NCI-H748 (cell line): ENCODE results near the gene EID3.
"Not testable (repeated sequence)": the region's sequence is repeated elsewhere in the genome, so short reads cannot be mapped to it uniquely, and the experiment has no call there.

Experiments
- DNase-seq: peaks from one replicate; lab custom pipeline; 2025; ENCODE audit not compliant: unreplicated experiment; lab: John Stamatoyannopoulos, UW

Gene EID3

GRCh38 chr12:104310751-104311633 lies 7.5 kb downstream of the EID3 start:
- no peak for DNase-seq

GRCh38 chr12:104312202-104312601 lies 8.7 kb downstream of the EID3 start:
- no peak for DNase-seq

- DNase-seq = no peak
Measured at GRCh38 chr12:104312654-104313053, 9.1 kb downstream of the EID3 start.

GRCh38 chr12:104313568-104314241 lies 10.2 kb downstream of the EID3 start:
- DNase-seq = no peak

- no peak for DNase-seq
Measured at GRCh38 chr12:104314242-104314614, 10.7 kb downstream of the EID3 start.

GRCh38 chr12:104315326-104316224 lies 12.0 kb downstream of the EID3 start:
- DNase-seq = no peak

GRCh38 chr12:104316936-104317335 lies 13.4 kb downstream of the EID3 start:
- DNase-seq = no peak

- no peak for DNase-seq
Measured at GRCh38 chr12:104317538-104318210, 14.1 kb downstream of the EID3 start.

- DNase-seq = no peak
Measured at GRCh38 chr12:104319028-104319427, 15.5 kb downstream of the EID3 start.

- no peak for DNase-seq
Measured at GRCh38 chr12:104319918-104320626, 16.5 kb downstream of the EID3 start.

GRCh38 chr12:104320627-104321024 lies 17.1 kb downstream of the EID3 start:
- no peak for DNase-seq

GRCh38 chr12:104321949-104322348 lies 18.4 kb downstream of the EID3 start:
- no peak for DNase-seq

GRCh38 chr12:104322533-104322932 lies 19.0 kb downstream of the EID3 start:
- DNase-seq = not testable (repeated sequence)

- DNase-seq = no peak
Measured at GRCh38 chr12:104323899-104324298, 20.4 kb downstream of the EID3 start.

GRCh38 chr12:104328278-104328677 lies 24.7 kb downstream of the EID3 start:
- not testable (repeated sequence) for DNase-seq

GRCh38 chr12:104328790-104329189 lies 25.3 kb downstream of the EID3 start:
- no peak for DNase-seq

- no peak for DNase-seq
Measured at GRCh38 chr12:104329707-104330532, 26.4 kb downstream of the EID3 start.

GRCh38 chr12:104331376-104331775 lies 27.8 kb downstream of the EID3 start:
- no peak for DNase-seq

GRCh38 chr12:104332273-104332672 lies 28.7 kb downstream of the EID3 start:
- DNase-seq = not testable (repeated sequence)
